ENCODE measurements around the gene NCOA5.

Gene NCOA5

GRCh38 chr20:46058599-46059281 lies 31.0 kb downstream of the NCOA5 start:
- DNase-seq: no peak

GRCh38 chr20:46057856-46058598 lies 31.7 kb downstream of the NCOA5 start:
- DNase-seq: peak in 1 of 2 donors; percentile 28

DNA sequence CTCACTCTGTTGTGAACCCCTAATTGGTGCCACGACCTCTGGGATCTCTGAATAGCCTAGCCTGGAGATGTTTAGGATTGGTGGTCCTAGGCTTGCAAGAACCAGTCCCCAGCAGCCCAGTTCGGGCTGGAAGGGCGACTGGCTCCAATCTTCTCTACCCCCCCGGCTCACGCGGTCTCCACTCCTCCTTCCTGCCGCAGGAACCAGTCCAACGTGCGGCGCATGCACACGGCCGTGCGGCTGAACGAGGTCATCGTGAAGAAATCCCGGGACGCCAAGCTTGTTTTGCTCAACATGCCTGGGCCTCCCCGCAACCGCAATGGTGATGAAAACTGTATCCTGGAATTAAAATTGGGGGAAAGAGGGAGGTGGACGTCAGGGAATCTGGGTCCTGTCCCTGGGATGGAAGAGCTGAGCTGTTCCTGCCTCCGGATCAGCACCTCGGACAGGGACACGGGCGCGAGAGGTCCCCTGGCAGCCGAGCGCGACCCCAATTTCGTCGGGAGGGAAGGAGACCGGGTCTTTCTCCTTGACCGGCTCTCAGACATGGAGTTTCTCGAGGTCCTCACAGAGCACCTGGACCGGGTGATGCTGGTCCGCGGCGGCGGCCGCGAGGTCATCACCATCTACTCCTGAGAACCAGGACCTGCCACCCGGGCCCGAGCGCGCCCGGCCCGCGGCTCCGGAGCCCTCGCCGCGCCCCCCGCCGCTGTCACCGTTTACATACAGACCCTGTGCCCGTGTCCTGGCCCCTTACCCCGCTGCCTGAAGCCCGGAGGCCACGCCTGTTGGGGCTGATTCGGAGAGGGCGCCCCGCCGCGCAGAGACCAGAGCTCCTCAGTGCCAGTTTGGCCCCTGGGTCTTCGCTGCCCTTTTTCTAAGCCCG lies 32.5 kb downstream of the NCOA5 start:
- peak in 1 of 2 donors; percentile 26 for DNase-seq

- DNase-seq: no peak
Measured at GRCh38 chr20:46056027-46056833, 33.5 kb downstream of the NCOA5 start.

GRCh38 chr20:46055269-46055668 lies 34.5 kb downstream of the NCOA5 start:
- no peak for DNase-seq

GRCh38 chr20:46054606-46055005 lies 35.2 kb downstream of the NCOA5 start:
- DNase-seq: no peak

DNA sequence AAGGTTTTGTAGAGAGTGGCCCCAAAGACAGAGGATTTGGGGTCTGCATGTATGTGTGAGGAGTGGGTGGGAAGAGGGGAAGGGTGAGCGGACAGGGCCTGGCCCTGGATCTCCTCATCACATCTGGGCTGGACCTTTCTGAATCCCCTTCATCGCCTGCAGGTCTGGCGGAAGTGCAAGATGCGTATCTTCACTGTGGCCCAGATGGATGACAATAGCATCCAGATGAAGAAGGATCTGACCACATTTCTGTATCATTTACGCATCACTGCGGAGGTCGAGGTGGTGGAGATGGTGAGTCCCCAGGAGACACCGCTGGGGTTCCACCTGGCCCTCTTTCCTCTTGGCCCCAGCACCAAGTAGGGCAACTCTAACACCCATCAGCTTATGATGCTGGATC lies 36.3 kb downstream of the NCOA5 start:
- DNase-seq: no peak

DNA sequence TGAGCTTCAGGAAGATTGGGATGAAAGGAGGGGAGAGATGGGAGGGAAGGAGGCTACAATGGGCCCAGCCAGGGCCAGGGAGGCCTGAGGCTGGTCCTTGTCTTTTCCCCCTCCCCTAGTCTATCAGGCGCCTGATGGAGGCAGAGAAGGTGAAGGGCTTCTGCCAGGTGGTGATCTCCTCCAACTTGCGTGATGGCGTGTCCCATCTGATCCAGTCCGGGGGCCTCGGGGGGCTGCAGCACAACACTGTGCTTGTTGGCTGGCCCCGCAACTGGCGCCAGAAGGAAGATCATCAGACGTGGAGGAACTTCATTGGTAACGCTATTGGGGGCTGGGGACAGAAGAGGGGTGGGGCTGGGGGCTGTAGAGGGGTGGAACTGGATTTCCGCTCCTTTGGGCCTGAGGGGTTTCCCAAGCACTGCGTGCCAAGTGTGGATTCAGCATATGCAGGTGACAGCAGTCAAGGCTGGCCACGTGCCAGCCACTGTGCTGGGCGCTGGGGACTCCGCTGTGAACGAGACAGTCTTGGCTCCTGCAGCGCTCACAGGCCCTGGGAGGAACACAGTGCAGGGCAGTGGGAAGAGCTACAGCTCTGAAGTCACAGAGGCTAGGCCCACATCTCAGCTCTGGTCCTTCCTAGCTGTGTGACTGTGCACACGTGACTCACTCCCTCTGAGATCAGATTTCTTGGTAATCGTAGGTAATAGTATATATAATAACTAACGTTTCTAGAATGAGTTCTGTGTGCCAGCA lies 38.0 kb downstream of the NCOA5 start:
- no peak for DNase-seq

GRCh38 chr20:46050885-46051284 lies 38.9 kb downstream of the NCOA5 start:
- no peak for DNase-seq

- DNase-seq: no peak
Measured at GRCh38 chr20:46050444-46050843, 39.3 kb downstream of the NCOA5 start.

DNA sequence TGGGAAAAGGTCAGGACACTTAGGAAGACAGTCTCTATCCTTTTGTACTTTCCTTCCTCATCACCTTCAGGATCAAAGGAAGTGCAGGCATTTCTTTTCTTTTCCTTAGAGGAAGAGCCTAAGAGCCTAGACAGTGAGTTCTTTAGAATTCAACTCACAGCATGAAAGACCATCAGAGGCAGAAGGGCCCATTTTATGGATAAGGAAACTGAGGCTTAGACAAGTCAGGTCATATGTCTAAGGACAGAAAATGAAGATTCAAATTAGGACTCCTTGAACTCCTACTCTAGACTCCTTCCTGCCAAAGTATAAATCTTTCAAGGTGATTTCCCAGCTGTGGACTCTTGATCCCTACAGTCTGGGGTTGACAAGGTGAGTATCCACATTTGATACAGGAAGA lies 39.9 kb downstream of the NCOA5 start:
- no peak for DNase-seq

DNA sequence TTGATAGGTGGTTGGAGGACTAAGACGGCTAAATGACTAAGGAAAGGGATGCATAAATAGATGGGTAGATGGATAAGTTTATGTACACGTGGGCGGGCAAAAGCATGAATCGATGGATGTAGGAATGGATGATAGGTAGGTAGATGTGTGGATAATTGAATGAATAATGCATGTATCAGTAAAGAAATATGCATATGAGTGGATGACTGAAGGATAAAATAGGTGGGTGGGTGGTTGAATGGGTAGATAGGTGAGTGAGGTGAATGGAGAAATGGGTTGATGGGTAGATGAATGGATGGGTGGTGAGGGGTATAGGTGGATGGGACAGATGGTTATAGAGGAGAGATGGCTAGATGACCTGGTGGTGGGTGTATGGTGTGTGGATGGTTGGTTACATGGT lies 40.6 kb downstream of the NCOA5 start:
- DNase-seq: no peak

- DNase-seq: no peak
Measured at GRCh38 chr20:46047821-46048220, 41.9 kb downstream of the NCOA5 start.

GRCh38 chr20:46046588-46047310 lies 43.0 kb downstream of the NCOA5 start:
- no peak for DNase-seq

DNA sequence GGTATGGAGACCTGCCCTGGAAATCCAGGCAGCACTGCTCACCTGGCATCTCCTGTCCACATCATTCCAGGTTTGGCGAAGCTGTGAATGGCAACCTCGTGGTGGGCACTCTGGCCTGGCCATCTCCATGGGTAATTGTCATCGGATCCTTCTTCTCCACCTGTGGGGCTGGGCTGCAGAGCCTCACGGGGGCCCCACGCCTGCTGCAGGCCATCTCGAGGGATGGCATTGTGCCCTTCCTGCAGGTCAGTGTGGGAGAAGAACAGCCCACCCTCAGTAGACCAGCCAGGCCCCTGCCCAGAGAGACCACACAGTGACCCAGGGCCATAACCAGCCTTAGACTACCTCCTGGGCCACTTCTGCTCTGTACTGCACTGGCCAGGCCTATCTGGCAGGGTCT lies 44.9 kb downstream of the NCOA5 start:
- no peak for DNase-seq

- DNase-seq: no peak
Measured at GRCh38 chr20:46043556-46043955, 46.2 kb downstream of the NCOA5 start.

- peak; percentile 59 to 66 for DNase-seq
Measured at GRCh38 chr20:46040902-46041535, 48.7 kb downstream of the NCOA5 start.

- no peak for DNase-seq
Measured at GRCh38 chr20:46037036-46037435, 52.7 kb downstream of the NCOA5 start.

GRCh38 chr20:46036370-46036769 lies 53.4 kb downstream of the NCOA5 start:
- no peak for DNase-seq

DNA sequence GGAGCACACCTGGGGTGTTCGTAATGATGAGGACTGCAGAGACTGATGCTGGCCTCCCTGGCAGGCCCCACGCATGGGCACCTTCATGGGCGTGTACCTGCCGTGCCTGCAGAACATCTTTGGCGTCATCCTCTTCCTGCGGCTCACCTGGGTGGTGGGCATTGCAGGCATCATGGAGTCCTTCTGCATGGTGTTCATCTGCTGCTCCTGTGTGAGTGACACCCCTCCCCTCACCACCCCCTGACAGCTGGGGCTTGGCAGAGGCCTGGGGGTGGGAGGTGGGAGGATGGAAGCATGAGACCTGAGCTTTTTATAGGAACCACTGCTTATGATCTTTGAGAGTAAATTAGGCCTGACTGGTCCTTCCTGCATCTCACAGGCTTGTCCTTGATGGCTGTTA lies 54.0 kb downstream of the NCOA5 start:
- DNase-seq: no peak

- no peak for DNase-seq
Measured at GRCh38 chr20:46035253-46035652, 54.5 kb downstream of the NCOA5 start.
